LoVo (cell line): Measurements from ENCODE around the gene MCHR2.
"Not testable (repeated sequence)": the region's sequence is repeated elsewhere in the genome, so short reads cannot be mapped to it uniquely, and the experiment has no call there.

ENCODE experiments used
- DNase-seq: peaks from one replicate; pipeline ENCODE4 v3.0.0-alpha.2; 2016; ENCODE audit warnings: low spot score

The MCHR2 gene, protein sequence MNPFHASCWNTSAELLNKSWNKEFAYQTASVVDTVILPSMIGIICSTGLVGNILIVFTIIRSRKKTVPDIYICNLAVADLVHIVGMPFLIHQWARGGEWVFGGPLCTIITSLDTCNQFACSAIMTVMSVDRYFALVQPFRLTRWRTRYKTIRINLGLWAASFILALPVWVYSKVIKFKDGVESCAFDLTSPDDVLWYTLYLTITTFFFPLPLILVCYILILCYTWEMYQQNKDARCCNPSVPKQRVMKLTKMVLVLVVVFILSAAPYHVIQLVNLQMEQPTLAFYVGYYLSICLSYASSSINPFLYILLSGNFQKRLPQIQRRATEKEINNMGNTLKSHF

DNA sequence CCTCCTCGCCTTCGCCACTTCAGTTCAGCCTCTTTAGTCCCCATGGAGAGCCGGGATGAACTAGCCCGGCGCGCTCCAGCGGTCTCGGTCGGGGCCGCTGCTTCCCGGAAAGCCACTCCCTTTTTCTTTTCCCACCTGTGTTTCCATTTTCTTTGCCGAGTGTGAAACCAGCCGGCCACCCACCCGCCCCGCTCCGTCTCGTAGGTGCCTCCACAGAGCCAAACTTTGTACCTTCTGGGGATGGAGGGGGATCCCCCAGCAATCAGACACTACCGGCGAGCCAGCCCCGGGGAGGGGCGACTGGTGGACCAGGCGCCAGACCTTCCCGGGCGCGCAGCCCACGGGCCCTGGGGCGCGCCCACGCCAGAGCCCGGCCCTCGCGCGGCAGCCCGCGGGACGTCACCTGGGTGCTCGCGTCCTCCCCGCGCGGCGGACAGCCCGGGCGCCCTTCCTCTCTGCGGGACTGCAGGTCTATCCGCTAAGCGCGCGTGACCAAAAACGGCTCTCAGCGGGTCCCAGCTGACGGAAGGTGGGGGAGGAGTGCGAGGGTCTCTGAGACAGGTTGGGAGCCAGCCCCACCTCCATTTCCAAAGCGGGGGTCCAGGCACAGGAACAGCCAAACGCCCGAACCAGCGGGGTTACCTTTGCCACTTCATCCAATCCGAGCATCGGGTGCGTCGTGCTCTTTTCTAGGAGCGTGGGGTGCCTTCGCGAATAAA lies at the start of gene MCHR2:
Gene MCHR2, minus strand, starts transcription at position 691 of the 719 bp plus-strand sequence. CDS start 38,076 bp downstream, outside the sequence.
- no peak for DNase-seq

DNA sequence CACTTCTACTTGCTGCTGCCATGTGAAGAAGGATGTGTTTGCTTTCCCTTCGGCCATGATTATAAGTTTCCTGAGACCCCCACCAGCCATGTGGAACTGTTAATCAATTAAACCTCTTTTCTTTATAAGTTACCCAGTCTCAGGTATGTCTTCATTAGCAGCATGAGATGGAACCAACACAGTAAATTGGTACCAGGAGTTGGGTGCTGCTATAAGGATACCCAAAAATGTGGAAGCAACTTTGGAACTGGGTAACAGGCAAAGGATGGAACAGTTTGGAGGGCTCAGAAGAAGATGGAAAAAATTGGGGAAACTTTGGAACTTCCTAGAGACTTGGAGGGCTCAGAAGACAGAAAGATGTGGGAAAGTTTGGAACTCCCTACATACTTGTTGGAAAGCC lies 44.5 kb upstream of the MCHR2 start:
- DNase-seq: not testable (repeated sequence)

DNA sequence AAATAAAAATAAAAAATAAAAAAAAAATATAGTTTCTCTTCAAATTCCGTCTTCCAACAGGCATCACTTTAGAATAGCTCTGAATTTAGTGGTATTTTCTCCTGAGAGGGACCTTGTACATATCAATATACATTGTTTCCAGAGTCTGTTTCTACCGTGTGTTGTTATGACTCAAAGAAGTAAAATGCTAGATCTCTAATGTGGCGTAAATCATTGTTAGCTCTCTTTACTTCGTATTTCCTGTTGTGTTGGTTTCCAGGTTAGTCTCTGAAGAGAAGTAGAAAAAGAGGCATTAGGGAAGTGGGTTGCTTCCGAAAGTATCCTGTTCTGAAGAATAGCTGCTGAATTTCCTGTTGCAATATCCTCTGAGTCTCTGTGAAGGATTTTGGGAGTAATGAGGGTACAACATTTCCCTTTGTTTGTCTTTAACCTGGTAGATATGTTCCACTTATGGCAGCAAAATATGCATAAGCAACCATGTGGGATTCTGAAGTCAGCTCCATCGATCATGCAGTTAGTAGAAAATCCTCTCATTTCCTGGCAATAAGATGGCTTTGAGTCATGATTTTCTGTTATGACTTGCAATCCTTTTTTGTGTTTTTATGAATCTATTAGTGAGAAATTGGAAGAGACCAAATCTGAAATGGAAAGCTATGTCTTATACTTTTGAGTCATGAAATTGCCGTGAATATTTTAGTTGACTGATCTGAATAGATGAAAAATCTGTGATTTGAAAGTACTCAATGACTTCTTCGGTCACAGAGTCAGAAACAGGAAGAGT lies 42.0 kb upstream of the MCHR2 start:
- no peak for DNase-seq

DNA sequence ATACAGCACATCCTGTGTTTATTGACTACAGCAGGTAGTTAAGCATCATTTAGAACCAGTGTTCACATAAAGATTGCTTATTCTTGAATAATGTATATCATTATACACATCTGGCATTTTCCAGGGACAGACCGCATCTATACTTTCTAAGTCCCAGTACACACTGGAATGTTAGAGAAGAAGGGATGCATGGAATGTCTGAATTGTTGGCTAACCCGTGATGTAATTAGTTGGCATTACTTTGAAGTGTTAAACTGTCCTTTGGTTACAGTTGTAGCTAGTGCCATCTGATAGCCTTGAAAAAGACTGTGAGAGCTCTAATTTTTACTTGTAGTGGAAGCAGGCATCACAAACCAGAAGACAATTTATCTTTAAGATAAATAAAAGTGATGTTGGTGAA lies 29.8 kb upstream of the MCHR2 start:
- no peak for DNase-seq

DNA sequence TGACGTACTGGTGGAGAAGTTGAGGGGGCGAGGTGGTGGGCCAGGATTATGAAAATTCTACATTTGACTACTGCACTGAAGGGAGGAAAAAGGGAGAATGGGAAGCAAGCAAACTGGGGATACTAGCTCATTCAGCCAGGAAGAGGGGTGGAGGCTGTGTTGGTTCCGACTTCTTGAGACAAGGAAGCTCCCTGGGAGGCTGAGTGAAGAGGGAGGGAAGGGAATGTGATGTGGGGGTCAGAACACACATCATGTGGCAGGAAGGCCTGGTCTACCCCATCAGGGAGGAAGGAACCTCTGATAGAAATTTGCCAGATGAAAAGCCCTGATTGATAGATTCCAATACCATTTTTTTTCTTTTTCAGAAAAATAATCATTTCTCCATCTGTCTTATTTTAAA lies 28.8 kb upstream of the MCHR2 start:
- no peak for DNase-seq

DNA sequence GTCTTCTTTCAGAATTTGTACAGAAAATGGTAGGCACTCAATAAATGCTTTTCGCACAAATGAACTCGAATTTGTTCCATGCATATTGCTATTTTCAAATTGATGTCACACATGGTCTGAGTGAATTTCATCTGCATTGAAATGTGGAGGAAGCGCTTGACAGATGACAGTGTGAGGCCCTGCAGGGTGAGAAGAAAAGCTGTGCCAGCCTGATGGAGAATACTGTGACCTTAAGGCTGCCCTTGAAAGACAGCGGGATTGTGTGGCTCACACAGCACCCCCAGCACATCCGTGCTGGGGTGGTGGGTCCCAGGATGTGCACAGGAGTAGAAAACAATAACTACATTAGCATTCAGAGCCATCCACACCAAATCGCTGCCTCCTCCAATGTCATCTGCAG lies 14.8 kb upstream of the MCHR2 start:
- no peak for DNase-seq

DNA sequence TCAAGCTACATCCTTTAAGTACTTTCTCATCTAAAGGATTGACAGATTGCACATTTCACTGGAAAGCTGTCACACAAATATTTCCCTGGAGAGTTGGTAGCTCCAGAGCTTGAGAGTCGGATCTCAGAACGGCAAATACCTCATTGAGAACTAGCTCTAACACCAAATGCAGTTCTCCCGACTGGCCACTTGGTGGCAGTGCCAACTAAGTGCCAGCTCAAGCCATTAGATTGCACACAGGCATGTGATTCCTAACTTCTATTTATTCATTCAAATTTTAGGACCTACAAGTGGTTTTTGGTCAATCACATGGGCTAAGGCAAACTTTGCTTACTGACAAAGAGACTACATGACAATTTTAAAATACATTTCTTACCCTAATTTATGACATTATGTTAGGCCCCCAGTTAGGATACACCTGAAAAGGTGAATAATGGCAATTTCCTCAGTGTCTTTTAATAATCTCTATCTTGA lies 7.9 kb upstream of the MCHR2 start:
- peak; percentile 63 for DNase-seq

DNA sequence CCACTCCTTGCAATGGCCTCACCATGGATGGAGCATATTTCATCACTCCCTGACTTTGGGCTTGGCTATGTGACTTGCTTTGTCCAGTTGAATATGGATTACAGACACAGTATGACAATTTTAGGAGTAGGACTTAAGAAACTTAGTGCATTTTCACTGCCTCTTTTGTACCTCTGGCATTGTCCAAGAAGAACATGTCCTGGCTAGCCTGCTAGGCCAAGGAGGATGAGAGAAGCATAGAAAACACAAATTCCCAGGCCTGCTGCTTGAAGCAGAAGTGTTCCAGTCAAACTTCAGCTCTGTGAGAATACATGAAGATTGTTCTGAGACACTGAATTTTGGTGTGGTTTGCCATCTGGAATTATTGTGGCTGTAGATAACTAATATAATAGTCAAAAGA lies 3.1 kb upstream of the MCHR2 start:
- no peak for DNase-seq

DNA sequence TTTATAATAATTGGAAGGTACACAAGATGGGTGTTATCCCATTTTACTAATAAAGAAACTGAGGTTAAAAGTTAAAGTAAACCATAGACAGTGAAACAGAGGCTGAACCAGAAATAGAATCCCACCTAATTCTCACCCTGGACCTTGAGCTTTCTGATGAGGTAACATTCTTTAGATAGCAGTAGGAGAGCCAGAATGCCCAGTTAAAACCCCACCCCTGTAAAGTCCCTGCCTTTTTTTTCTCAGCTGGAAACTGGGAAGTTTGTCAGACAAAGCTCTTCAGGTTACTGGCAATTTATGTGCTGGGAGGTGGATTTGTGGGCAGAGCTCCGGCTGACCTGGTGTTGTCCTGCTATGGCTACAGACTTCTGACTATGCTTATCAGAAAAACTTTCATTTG lies 1.9 kb upstream of the MCHR2 start:
- no peak for DNase-seq

DNA sequence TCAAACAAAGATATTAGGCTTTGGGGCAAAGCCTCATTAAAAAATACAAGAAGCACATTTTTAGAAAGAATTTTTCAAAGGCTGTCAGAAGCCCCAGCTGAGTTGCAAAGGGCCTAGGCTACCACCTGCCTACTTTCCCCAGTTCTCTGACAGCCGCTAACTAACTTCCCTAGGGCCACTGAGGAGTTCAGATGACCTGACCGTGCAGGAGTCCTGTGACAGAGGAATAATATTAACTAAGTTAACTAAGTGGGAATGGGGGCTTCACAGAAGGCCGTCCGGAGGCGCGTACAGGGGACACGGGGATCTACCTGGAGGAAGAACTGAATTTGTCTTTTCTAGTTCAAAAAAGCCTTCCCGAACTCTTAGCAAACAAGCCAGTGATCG lies 884 bp downstream of the MCHR2 start:
- DNase-seq: no peak

DNA sequence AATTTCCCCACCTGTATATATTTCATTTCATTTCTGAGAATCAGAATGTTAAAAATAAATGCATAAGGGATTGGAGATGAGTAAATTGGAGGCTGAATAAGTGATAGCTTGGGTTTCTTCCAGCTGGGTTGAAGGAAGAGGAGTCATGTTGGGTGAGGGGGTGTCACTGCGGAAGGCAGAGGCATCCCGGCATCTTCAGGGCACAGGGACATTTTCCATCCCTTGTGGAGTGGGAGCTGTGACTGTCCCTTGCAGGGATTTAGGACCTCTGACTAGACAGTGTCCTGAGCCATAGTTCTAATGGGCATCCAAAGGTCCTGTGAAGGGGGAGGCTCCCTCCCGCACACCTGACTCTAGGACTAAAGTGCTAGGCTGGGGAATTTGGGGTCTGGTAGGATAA lies 2.1 kb downstream of the MCHR2 start:
- DNase-seq: no peak

DNA sequence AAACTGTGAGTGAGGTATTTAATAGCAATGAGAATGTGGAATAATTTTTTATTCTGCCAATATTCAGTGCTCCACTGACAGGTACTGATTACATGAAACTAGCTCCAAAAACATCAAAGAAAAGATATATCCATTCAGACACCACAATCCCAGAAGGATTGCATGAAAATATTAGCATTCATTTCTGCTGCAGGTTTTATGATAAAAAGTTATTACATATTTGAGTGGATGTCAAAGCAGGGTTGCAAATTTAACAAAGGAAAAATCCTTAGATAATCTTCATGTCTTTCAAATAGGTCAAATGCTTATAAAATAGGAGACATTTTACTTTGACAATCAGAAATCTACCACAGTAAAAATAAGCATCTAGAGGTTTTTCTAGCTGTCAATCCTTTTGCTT lies 13.3 kb downstream of the MCHR2 start:
- DNase-seq: no peak

DNA sequence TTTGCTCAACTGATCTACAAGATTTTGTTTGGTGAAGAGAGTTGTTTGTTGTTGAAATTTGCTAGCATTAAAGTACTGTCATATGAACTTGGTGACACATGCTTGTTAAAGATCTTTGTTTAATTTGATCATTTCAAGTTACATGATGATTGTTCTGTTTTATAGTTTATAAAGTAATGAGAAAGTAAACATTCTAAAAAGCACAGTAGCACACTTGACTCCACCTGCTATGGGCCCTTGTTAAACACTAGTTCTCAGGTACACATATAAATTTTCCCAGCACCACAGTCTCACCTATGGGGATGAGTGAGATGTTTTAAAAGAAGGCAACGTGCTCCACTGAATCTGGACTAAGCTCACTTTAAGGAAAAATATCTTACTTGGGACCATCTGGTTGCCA lies 14.1 kb downstream of the MCHR2 start:
- DNase-seq: no peak

DNA sequence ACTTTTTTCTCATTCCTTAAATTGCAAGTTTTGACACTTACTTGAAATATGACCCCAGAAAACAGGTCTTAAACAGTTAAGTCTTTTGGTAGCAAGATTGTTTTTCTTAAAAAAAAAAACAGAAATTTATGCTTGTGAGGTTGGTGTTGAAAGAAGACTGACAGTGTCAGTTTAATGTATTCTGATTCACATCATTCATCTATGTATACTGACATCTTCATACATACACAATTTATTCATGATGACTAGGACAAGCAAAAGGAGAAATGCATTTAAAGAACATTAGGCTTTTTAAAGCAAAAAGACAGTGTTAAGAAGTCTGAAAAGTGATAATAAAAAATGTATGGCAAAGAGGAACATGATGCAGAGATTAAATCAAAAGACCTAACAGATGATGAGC lies 27.0 kb downstream of the MCHR2 start:
- DNase-seq: no peak

DNA sequence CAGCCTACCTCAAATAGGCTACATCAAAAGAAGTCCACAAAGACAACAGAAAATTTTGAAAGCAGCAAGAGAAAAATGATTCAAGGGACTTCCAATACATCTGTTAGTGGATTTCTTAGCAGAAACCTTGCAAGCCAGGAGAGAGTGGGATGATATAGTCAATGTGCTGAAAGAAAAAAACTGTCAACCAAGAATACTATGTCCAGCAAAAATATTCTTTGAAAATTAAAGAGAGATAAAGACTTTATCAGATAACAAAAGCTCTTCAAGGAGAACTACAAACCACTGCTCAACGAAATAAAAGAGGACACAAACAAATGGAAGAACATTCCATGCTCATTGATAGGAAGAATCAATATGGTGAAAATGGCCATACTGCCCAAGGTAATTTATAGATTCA lies 34.0 kb downstream of the MCHR2 start:
- no peak for DNase-seq

DNA sequence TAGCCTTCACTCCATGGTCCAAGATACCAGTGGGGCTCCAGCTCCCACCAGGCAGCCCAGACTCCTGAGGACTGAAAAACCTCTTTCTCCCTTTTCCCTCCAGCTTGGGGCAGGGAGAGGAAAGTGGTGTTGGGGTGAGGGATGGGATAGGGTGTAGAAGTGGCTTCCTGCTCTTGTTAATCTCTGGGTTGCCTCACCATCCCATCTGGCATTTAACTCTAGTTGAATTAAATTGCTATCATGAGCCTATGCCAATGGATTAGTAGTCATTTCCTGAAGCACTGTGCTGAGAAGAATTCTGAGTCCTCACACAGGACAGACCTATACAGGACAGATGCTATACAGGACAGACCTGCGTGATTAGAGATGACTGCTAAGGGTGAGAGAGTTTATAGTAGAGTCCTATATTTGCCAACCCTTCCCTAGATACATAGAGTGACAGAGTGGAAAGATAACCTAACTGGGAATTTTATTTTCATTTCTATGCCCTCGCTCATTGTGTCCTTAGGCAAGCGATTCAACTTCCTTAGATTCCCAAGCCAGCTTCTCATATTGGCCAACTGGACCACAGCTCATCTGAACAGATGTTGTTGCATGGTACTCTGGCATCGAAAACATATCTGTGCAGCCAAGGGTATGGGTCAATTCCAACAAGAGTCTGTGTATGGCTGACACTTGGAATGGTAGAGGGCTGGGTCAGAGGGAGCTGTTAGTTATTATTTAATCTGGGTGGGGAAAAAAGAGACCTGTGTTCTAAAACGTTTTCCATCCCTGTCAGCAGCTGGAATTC lies 42.8 kb downstream of the MCHR2 start:
- no peak for DNase-seq

DNA sequence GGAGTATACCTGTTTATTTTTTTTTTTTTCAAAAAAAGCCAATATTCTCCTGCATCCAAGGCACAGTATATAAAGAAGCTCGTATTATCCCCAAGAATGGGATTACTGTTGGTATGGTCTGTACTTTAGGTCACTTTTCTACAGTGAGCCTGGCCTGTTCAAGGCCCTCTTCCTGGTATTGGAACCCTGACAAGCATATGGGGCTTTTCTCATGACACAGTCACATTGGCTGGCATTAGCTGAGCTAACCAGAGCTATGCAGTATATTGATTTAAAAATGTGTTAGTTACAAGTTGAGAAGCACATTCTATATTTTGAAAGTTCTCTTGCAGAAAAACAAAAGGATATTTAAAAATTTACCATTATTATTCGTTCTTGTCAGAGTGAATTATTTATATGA lies 48.0 kb downstream of the MCHR2 start:
- no peak for DNase-seq

DNA sequence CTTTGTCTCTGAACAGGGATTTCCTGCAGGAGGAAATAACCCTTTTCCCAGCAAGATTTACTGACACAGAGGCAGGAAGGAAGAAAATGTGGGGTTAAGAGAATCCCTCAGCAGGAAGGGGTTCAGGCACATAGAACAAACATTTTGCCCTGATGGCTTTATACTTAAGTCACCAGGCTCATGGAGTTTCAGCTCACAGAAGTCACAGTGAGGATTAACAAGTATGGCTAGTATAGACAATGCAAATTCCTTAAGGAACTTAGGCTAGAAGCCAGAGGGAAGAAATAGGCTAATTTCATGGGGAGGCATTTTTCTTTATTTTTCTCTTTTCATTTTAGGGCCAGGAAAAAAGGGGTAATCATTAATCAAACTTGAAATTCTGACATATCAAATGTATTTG lies 50.2 kb downstream of the MCHR2 start:
- DNase-seq: no peak

DNA sequence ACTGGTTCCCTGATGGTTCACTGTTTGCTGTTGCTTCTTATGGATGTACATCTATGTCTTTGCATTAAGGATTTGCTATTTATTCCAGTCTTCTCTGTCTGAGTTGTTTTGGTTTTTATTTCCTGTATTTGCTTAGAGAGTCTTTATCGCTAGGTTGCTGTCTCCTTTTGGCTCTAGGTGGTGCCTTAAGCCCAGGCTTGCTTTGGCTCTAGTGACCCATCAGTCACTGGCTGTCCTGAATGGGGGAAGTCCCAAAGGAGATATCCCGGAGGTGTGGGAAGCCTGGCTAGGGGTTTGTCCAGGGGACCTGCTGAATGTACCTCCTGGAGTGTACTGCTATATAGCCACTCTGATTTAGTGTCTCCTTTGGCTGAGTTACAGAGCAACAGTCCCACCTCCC lies 53.4 kb downstream of the MCHR2 start:
- DNase-seq: no peak

DNA sequence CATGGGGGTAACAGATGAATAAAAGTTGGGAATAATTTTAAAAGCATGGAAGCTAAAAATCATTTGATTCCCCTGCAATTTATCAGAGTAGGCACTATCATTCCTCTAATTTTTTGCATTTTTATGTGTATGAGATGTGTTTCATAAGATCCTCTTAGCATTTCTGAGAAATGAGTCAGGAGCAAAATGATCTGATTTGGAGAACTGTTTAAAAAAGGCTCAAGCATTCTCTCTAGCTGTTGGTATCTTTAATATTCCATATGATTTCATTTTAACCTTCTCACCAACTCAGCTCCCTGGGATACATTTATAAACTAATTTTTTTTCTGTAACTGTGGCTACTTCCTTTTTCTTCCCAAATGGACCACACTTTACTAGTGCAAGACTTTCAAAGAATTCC lies 60.9 kb downstream of the MCHR2 start:
- DNase-seq: no peak

DNA sequence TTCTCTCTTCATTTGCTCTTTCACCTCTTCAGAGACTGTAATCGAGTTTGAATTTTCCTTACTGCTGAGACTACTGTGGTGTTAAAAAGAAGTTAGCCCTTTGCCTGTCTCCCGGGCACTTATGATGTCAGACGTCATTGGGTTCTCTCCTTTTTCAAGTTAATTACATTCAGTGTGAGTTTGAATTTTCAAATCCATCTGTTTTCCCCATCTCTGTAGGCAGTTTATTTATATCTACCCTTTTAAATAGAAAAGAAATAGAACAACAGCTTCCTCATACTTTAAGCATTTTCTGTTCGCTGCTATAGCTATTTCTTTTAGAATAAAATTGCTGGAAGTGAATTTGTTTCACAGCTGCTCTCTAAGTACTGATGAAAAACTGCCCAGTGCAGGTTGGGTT lies 81.4 kb downstream of the MCHR2 start:
- DNase-seq: no peak
